HG02759 (cell line): ENCODE results near the gene TRPV4.

Source experiments
- ATAC-seq: cut with Tn5 transposase; IDR thresholded peaks from one replicate; pipeline ENCODE4 v1.9.1; 2021; ENCODE audit warnings: mild to moderate bottlenecking, moderate library complexity; ENCODE audit not compliant: unreplicated experiment

The TRPV4 gene

GRCh38 chr12:109766251-109766778 is 66.9 kb downstream of the TRPV4 start:
- no peak for ATAC-seq

- ATAC-seq = no peak
Measured at GRCh38 chr12:109765446-109765810, 67.8 kb downstream of the TRPV4 start.

- no peak for ATAC-seq
Measured at GRCh38 chr12:109764776-109765445, 68.3 kb downstream of the TRPV4 start.

DNA sequence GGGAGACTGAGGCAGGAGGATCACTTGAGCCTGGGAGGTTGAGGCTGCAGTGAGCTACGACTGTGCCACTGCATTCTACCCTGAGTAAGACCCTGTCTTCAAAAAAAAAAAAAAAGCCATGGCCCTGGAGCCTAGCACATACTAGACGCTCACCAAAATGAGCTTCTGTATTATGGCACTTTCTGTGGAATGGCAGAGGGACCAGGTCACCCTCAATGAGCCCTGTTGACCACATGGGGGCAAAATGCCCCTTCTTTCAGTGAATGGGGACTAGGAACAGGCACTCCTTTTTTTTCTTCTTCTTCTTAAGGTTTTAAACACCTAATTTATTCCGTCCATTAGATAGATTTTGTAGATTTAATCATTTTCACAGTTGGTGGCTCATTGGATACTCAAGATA is 69.1 kb downstream of the TRPV4 start:
- ATAC-seq = no peak

DNA sequence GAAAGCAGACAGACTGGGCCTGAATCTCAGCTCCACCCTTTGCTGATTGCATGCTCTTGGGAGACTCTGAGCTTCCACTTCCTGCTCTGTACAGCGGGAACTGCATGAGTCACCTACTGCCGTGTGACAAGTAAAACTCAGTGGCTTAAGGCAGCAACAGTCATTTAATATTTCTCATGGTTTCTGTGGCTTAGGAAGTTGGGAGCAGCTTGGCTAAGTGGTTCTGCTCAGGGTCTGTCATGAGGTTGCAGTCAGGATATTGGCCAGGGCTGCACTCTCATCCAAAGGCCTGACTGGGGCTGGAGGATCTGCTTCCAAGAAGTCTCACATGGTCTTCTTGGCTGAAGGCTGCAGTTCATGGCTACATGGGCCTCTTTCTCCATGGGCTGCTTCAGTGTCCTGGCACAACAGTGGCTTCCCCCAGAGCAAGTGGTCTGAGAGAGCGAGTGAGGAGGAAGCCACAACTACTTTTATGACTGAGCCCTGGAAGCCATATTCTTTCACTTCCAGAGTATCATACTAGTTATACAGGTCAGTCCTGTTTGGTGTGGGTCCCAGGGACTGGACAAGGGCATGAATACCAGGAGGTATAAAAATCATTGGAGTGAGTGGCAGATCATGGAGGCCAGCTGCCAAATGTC is 69.9 kb downstream of the TRPV4 start:
- ATAC-seq = no peak

DNA sequence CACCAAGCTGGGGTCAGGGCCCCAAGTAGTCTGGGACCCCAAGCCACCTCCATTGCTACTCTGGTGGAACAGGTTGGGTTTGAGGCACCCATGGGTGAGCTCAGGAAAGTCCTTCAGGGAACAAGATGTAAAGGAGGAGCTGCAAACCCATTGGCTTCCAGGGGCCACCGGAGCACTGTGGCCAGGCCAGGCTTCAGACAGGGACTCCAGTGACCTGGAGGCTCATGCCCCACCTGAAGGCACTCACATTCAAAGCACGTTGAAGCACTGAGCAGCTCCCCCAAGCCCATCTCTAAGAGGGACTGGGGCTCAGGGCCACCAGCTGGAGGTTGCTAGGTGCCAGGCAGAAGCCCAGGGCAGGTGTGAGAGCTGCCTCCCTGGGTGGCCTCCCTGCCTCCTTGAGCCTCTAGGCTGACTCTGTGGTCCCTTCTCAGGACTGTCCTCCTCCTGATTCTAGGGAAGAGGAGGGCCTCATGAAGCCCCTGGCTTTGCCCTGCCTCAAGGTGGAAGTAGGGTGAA is 70.5 kb downstream of the TRPV4 start:
- ATAC-seq = no peak

DNA sequence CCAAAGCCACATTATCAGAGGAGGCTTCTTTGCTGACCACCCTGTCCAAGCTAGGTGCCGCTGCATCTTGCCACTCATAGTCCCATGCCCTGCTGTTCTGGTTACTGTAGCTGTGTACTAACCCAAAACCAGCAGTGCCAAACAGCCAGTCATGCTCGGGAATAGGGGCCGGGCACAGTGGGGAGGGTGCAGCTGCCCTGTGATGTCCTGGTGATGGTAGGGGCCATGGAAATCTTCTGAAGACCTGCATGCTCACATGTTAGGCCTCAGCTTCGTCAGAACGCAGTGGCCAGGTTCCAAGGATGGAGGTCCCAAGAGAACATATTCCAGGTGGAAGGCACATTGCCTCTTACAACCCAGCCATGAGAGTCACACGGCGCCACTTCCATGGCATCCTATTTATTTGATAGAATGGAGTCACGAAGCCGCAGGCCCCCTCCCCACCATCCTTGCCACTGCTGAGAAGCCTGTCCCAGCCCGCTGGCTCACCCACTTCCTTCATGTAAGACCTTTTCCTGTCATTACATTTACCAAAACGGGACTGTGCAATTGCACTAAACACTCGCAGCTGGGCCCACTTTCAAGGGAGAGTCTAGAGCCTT is 71.0 kb downstream of the TRPV4 start:
- ATAC-seq = no peak

- no peak for ATAC-seq
Measured at GRCh38 chr12:109760930-109761921, 72.0 kb downstream of the TRPV4 start.

DNA sequence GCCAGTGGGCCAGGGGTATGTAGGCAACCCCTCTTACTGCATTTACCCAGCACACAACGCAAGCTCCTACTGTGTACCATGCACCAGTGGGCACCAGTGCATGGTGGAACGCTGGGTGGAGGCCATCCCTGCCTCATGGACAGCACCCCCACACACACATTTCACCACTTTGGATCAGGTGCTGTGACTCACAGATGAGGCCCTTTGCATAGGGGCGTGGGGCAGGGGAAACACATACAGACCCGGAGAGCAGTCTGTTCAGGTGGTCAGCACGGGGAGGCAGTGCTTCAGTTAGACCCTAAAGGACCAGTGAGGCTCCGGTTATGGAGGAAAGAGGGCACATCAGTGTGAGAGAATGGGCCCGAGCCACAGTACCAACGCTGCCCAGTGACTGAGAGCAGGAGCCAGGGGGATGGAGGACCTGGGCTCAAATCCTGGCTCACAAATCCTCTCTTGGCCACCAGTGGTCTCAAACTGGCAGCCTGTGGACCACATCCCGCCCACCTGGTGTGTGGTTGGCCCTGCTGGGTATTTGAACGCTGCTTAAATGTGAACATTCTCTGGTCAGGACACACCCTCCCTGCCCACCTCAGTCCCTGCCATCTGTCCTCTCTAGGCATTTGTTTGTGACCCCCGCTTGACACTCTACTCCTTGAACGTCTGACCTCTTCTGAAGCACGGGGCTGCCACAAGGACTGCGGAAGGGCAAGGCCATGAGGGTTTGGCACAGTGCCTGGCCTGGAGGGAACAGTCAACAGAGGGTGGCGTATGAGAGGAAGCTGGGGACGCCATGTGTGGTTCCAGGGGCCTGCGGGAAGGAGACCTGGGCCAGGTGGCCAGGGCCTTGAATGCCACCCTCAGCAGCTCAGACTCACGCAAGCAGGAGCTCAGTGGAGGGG is 72.9 kb downstream of the TRPV4 start:
- no peak for ATAC-seq

- no peak for ATAC-seq
Measured at GRCh38 chr12:109759595-109759994, 73.6 kb downstream of the TRPV4 start.

GRCh38 chr12:109758426-109759420 is 74.5 kb downstream of the TRPV4 start:
- ATAC-seq = no peak

DNA sequence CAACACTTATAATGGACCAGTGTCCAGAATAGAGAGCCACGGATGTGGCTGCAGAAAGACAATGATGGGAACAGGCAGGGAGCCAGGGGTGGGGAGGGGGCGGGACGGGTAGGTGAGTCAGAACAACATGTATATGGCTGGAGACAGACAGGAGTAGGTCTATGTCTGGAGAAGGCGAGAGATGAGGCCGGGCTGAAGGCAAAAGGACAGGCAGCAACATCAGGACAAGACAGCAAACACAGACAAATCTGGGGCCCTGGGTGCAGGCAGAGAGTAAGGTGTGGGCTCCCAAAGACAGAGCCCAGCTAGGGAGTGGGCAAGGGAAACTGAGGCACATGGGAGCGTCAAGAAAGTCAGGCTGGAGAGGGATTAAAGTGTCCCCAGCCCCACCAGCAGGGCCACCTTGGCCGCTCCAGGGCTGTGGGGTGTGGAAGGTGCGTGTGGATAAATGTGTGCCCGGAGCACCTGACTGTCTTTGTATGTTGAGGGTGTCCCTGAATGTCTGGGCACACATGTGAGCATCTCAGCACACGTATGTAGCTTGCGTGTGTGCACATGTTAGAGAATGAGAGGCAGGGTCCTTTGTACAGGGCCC is 75.4 kb downstream of the TRPV4 start:
- ATAC-seq = no peak

DNA sequence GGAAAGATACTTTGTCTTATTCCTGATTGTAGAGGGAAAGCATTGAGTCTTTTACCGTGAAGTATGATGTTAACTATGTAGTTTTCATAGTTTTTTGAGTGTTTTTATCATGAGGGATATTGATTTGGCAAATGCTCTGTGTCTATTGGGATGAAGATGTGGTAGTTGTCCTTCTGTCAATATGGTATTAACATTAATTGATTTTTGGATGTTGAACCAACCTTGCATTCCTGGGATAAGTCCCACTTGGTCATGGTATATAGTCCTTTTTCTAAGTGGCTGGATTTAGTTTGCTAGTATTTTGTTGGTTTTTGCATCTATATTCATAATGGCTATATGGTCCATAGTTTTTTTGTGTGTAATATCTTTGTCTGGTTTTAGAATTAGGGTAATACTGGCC is 76.7 kb downstream of the TRPV4 start:
- ATAC-seq = no peak

- no peak for ATAC-seq
Measured at GRCh38 chr12:109753959-109754358, 79.2 kb downstream of the TRPV4 start.

GRCh38 chr12:109753054-109753401 is 80.2 kb downstream of the TRPV4 start:
- no peak for ATAC-seq

DNA sequence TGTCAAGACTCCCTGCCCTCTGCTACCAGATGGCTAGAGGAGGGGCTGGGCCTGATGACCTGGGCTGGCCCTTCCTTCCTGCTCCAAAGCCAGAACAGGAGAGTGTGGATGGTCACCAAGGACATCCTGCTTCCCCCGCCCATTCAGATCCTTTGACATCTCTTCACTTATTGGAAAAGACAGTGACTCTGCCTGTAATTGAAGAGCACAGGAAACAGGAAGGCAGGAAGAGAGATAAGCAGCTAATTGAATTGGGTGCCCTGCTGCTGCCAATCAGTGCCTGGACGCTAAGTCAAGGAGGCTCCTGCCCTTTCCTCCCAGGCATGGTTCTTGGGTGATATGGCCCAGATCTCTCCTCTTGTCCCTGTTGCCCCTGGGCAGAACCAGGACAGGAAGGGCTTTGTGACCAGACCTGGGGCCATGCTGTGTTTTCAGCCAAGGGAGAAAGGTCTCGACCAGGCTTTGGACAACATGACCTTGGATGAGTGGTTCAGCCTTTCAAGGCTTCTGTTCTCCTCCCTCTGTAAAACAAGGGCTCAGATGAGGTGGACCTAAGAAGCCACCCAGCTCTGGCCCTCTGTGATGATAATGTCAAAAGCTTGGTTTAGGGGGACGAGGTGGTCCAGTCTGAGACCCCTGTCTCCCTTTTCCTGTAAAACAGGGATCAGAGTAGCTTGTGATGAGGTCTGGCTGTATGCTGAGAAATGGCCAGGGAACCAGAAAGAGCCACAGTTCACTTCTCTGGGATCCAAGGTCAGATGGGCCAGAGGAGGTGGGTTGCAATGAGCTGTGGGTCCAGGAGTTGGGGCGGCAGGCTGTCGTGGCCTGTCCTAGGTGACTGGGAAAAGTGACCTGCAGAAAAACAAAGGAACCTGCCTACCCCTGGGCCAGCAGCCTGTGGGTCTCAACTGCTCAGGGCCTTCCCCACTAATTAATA is 80.8 kb downstream of the TRPV4 start:
- ATAC-seq = no peak
